HG03520 (cell line): Measurements from ENCODE around the gene CDK1.
A peak's percentile ranks its signal among the peaks of the same experiment; 100 is the strongest.
"Not testable (repeated sequence)": the region's sequence is repeated elsewhere in the genome, so short reads cannot be mapped to it uniquely, and the experiment has no call there.

Source experiments
- ATAC-seq: cut with Tn5 transposase; IDR thresholded peaks from one replicate; pipeline ENCODE4 v1.9.1; 2021; ENCODE audit warnings: mild to moderate bottlenecking, moderate library complexity; ENCODE audit not compliant: unreplicated experiment

The CDK1 gene

DNA sequence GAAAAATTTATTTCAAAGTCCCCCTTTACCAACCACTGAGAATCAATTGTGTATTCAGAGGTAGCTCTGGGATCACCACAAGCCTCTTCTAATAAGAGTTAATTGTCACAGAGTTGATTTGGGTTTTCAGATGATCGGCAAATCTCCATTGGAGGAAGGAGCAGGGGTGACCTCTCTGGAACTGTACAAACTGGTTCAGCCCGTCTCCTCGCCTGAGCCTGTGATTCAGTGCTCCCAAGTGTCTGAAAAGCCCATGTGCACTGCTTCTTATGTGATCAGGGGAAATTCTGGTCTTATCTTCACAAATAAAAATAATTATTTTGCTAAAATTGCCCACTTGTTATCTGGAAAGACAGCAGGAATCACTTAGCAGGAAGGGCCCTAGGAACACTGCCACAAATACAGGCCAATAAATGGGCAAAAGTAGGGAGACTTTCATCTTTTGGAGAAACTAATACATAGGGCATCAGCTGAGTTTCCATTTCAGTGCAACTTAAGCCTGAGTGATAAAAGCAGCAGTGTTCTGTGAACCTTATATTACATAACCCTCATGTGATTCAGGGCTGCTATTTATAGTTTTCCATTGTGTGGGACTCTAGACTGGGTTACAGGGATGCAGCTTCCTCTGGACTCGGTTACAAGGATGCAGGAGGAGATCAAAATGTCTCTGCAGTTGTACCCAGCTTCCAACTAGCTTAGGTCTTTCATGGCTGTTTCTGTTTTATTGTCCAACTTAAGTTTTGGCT, 32.3 kb downstream of the CDK1 start:
- no peak for ATAC-seq

DNA sequence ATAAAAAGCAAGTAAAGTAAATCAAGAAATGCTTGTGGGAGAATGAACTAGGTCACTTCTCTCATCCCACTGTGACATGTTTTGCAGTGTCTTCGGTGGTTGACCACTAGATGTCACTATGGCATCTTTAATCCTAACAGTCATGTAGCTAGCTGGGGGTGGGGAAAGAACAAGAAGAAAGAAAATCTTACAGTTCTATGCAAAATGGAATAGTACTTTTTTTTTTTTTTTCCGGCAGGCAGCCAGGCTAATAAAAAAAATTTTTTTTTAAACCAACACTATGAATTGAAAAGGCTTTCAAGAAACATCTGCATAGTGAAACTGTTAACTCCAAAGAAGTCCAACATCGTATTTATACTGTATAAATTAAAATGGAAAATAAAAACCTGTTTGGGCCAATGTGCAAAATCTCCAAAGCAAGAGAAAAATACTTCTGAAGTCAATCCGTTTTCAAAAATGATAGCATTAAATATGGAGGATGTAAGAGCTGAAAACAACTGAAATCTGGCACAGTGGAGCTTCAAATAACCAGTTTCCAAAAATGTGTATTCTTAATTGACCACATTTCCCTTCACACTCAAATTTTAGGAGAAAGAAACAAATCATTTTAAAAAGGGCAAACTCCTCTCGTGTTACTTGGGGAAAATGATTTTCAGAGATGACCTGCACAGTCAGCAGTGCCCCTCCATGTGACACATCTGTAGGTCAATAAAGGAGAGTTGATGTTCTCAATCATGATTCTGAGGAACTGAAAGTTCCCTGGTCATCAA, 38.5 kb downstream of the CDK1 start:
- peak; percentile 86 for ATAC-seq

DNA sequence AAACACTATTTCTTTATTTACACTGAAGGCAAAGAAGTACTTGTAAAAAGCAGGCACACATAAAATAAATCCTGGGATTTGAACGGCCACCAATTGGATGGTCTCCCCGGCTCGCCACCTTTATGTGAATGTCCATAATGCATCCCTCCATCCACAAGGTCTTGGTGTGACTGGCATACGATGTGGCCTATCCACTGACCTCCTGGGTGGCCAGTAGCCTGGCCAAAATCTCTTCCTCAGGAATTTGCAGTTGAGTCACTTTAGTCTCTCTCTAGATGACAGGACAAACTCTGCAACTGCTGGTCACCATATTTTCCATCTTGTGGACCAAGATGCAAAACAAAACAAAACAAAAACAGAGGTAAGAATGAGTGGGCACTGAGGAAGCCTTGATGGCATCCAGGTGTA, 39.1 kb downstream of the CDK1 start:
- no peak for ATAC-seq

DNA sequence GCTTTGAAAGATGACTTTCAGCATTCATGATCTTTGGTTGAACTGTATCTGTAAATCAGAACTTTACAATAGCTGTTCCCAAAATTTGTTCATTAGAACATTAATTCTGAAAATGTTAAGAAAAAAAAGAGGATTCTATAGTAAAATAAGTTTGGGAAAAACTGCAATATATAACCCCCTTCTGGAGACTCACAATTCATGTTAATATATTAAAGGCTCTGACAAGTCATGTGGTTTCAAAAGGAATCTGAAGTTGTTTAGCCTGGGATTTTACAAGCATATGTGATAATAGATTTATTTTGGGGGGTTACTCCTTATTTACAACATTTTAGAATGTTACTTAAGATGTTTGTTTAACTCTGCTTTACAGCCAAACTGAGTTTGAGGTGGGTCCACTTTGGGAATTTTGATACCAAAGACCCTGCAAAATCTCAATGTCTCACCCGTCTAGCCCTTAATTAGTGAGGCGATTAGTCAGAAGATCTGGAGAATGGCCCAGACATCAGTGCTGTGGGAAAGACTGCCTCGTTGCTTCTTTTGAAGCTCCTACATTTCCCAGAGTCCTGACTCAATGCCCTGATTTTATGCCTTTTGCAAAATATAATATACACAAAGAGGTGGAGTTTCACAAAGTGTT, 40.0 kb downstream of the CDK1 start:
- ATAC-seq = no peak

DNA sequence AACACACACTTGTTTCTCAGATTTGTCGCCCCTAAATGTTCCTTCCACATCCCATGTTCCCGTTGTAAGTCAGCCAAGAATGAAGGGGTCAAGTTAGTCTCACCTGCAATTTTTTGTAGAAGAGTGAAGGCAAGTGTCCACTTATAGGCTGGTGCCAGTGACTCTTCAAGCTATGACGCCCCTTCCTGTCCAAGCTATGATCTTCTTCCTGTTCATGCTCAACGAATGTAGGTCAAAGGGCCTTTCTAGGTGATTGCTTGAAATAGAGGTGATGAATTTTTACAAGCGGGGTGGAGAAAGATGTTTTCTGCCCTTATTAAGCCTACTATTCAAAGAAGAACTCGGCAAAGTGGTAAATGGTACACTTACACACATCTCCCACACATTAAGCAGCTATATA, 41.0 kb downstream of the CDK1 start:
- ATAC-seq = no peak

DNA sequence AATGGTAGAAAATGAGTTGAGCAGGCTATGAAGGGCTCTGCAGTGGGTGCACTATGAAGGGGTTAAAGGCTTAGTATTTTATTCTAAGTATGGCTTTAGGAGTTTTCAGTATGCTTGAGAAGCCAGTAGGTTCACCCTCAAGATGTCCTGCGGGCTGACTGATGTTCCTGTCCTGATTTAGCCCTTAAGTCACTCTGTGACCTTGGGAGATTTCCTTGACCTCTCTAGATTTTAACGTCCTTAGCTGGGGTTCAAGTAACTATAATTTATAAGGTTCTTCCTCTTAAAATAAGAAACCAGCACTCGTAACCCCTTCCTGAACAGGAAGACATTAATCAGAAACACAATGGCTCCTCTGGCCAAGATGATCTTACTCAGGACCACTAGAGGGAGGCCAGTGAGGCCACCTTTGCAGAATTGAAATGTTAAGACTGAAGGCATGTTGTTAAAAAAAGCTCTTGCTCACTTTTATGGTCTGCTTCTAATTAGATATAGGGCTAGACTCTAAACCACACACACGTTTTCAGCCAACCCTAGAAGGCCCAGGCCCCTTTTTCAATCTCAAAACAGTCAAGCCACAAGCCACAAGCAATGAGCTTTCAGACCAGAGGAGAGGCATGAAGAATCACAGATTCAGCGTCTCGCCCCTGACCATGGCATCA, 41.9 kb downstream of the CDK1 start:
- ATAC-seq = peak; percentile 55

DNA sequence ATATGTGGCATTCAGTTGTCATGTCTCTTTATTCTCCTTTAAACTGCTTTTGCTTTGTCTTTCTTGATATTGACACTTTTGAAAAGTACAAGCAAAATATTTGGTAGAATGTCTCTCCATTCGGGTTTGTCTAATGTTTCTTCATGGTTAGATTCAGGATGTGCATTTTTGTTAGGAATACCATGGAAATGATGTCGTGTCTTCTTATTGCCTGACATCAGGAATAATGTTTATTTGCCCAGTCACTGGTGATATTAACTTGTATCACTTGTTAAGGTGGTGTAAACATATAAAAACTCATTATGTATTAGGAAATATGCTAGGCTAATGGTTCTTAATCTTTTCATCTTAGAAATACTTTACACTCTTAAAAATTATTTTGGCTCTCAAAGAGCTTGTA, 43.4 kb downstream of the CDK1 start:
- ATAC-seq = no peak

DNA sequence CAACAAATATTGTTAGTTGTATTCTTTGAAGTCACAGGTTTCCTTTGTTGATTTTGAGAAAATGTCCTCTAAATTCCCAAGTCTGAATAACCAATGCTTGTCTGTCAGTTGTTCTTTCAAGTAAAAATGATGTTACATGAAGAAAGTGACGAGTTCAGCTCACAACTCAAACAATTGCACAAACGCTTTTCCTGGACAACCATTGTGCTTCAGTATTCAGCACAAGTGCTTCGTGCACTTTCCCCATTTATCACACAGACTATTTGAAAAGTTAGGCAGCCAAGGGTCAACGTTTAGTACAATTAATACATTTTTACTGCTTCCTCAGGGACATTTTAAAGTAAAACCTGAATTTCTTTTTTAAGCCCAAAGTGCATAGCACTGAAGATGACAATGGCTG, 44.5 kb downstream of the CDK1 start:
- ATAC-seq = no peak

DNA sequence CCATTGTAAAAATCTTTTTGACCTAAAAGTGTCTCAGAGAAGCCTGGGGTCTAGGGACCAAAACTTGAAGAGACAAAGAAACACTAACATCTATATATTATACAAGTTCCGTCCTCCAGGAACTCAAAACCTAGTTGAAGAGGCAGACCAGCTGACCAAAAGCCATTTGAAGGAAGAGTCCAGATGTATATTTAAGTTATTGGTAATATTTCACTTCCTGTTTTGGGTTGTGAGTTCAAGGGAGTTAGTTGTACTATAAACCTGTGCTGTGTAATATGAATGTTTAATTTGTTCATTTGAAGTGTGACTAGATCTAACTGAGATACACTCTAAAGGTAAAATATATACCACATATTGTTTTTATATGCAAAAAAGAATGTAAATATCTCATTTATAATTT, 45.0 kb downstream of the CDK1 start:
- ATAC-seq = no peak

DNA sequence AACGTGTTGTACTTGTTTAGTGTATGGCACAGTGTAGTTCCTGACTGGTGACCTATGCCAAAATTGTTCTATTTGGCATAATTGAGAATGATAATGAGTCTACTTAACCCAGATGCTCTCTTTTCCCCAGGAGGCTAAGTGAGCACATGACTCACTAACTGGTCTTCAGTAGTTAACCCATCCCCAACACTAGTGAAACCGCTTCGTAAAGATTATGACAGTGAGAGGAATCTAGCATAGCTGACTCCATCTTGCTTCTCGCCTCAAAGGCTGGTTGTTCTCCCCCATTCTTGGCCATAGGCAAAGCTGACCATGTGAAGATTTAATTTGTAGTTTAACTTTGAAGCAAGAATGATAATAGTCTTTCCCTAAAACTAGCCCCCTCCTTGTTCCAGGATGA, 47.2 kb downstream of the CDK1 start:
- no peak for ATAC-seq

DNA sequence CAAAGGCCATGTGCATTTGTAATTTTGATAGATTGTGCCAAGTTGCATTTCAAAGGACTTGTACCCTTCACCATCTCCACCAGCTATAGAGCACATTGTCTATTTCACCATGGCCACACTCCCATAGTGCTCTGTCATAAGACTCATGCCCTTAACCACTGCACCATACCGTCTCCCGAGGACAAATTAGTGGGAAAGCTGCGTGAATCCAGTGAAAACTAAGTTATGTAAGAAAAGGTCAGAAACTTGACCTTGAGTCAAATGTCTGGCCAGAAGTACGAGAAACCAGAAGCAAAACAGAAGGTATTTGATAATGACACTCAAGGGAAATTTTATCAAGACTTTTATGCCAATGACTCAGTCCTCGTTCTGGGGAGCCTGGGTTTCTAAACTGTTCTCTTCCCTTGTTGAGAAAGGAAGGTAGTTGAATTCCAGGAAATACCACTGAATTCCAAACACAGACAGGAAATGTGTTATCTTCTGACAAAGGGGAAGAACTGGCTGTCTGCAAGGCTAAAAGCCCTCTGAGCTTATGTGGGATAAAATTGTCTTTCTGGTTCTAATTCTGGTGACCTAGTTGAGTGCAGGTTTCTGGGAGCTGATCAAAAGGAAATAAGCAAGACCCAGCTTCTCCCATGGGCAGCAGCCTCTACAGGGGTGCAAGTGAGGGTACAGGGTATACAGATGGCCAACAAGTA, 49.7 kb downstream of the CDK1 start:
- ATAC-seq = no peak

DNA sequence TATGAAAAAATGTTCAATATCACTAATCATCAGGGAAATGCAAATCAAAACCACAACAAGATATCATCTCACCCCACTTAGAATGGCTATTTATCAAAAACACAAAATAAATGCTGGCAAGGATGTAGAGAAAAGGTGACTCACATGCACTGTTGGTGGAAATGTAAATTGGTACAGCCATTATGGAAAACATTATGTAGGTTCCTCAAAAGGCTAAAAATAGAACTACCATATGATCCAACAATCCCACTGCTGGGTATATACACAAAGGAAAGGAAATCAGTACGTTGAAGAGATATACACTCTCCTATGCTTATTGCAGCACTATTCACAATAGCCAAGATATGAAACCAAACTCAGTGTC, 50.2 kb downstream of the CDK1 start:
- ATAC-seq = no peak

DNA sequence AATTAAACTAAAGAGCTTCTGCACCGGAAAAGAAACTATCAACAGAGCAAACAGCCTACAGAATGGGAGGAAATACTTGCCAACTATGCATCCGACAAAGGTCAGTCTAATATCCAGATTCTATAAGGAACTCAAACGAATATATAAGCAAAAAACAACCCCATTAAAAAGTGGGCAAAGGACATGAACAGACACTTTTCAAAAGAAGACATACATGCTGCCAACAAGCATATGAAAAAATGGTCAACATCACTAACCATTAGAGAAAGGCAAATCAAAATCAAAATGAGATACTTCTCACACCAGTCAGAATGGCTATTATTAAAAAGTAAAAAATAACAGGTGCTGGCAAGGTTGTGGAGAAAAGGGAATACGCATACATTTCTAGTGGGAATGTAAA, 53.9 kb downstream of the CDK1 start:
- ATAC-seq = not testable (repeated sequence)

DNA sequence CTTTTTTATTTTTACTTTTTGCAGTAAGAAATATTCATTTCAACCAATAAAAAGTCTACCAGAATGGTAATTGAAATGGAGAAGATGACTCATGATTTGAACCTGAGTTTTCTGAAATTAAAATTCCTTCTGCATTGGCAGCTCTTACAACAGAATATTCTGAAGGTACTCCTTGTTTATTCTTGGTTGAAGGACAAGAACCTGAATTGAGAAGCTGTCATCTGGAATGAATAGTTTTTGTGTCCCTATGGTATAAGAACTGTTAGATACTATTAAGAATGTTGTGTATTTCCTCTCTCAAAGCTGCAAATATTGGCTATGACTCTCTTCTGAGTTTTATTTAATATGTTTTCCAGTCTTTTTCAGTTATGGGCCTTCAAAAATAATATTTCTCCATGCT, 56.1 kb downstream of the CDK1 start:
- no peak for ATAC-seq

DNA sequence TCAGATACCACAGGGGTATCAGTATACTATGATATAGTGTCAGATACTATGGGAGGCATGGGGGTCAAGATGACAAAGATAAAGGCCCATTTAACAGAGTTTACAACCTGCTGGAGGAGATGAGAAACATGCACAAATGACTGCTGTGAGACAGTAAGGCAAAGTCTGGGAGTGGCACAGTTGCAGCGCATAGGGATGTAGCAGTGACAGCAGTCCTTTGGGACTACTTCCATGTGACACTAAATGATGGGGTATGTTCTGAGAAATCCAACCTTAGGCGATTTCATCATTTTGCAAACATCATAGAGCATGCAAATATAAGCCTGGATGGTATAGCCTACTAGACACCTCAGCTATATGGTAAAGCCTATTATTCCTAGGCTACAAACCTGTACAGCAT, 56.8 kb downstream of the CDK1 start:
- ATAC-seq = no peak

DNA sequence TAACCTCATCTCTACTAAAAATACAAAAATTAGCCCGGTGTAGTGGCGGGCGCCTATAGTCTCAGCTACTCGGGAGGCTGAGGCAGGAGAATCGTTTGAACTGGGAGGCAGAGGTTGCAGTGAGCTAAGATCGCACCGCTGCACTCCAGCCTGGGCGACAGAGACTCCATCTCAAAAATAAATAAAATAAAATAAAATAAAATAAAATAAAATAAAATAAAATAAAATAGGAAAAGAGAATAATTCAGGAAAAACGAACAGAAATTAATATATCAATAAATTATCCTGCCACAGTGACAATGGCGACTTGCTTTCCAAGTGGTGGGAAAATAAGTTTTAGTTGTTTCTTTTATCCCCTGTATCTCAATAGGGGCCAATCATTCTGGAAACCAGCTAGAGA, 62.9 kb downstream of the CDK1 start:
- ATAC-seq = not testable (repeated sequence)

DNA sequence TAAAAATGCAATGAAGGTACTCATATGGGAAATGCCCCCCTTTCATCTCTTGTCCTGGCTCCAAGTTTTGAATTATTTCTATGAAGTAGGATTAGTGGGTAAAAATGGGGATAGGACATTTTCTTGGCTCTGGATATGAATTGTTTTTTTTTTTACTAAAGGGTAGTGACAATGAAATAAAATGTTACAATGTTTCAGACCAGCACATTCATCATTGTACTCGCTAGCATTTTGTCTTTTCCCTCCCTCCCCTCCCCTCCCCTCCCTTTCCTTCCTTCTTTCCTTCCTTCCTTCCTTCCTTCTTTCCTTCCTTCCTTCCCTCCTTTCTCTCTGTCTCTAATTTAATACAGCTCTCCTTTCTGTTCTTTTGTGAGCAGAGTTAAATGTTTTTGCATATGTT, 64.4 kb downstream of the CDK1 start:
- no peak for ATAC-seq
